Measurements from ENCODE around the gene TMEM258. TPM values are rescaled to one million over a fixed set of nuclear protein-coding genes. Genes with fewer than 3 reads are reported as not detected.
A peak's percentile ranks its signal among the peaks of the same experiment; 100 is the strongest.

Gene TMEM258
- 10 to 100 TPM; 33.6 to 42.8 (median 36.6) TPM for total RNA-seq

DNA sequence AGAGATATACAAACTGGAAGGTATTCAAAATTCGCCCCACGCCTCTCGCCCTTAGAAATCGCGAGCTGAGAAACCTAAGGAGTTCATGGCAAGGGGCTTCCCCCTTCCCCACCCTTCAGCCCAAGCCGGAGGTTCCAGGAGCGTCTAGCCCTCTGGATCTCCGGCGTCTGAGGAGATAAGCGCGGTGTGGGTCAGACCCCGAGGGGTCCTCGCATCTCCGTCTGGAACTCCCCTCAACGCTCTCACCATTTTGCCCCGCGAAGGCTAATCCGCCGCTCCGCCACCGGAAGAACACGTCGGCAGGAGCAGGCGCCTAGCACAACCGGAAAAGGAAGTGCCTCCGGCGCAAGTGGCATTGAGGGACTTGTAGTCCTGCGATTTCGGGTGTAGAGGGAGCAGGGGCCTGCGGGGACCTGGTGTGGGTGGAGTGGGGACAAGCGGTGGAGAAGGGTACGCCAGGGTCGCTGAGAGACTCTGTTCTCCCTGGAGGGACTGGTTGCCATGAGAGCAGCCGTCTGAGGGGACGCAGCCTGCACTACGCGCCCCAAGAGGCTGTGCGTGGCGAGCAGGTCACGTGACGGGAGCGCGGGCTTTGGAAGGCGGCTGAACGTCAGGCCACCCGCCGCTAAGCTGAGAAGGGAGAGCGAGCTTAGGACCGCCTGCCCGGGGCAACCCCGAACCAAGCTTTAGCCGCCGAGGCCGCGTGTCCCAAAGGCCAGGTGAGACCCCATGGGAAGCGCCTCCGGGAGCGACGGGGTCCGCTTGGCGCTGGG lies at the start of gene TMEM258, which contains the start of gene FEN1:
Gene TMEM258, minus strand, starts transcription at position 290 of the 773 bp plus-strand sequence. Its CDS starts 41 bp downstream, at position 249.
Gene FEN1, plus strand, starts transcription at position 602 of the 773 bp plus-strand sequence. CDS start 2,451 bp downstream, outside the sequence.
- intact Hi-C loops (cut with DNase I; ENCODE audit: low total_unique reads): loop anchor here (10.0 kb wide), 1 partner anchor 322 kb away; no protein-coding TSS in a partner anchor
- peak; percentile 86 to 98 for DNase-seq (ENCODE audit: low spot score in 2 of 2)
- peak within 1 kb of the TSS; percentile 77 for H3K4me3 ChIP-seq (ENCODE audit: low read depth, poor library complexity, severe bottlenecking)
- 0 to 1% methylated on average over 39 to 61 of the region's 61 CpGs for WGBS, 2 donors
- TF ChIP-seq CTCF (IDR thresholded peaks at IDR 0.05) (no peak), POLR2A (IDR thresholded peaks at IDR 0.05) (peak in 1 of 2 donors; percentile 55)

- intact Hi-C loops (cut with DNase I; ENCODE audit: low total_unique reads): no loop called here
- TF ChIP-seq CTCF (IDR thresholded peaks at IDR 0.05) (no peak), POLR2A (IDR thresholded peaks at IDR 0.05) (no peak)
- H3K4me3 ChIP-seq (ENCODE audit: low read depth, poor library complexity, severe bottlenecking): no peak overlapping the region
- DNase-seq (ENCODE audit: low spot score in 2 of 2): no peak
- WGBS, 2 donors: 88% methylated on average over 12 of the region's 12 CpGs
These were observed 49.5 kb upstream of the TMEM258 start for GRCh38 chr11:61841636-61842527.

- no peak for DNase-seq (ENCODE audit: low spot score in 2 of 2)
- TF ChIP-seq POLR2A (IDR thresholded peaks at IDR 0.05) (no peak), CTCF (IDR thresholded peaks at IDR 0.05) (no peak)
- H3K4me3 ChIP-seq (ENCODE audit: low read depth, poor library complexity, severe bottlenecking): no peak overlapping the region
- intact Hi-C loops (cut with DNase I; ENCODE audit: low total_unique reads): no loop called here
- WGBS, 2 donors: 92 to 94% methylated on average over 7 of the region's 7 CpGs
These were observed 48.0 kb upstream of the TMEM258 start for GRCh38 chr11:61840371-61840770.

DNA sequence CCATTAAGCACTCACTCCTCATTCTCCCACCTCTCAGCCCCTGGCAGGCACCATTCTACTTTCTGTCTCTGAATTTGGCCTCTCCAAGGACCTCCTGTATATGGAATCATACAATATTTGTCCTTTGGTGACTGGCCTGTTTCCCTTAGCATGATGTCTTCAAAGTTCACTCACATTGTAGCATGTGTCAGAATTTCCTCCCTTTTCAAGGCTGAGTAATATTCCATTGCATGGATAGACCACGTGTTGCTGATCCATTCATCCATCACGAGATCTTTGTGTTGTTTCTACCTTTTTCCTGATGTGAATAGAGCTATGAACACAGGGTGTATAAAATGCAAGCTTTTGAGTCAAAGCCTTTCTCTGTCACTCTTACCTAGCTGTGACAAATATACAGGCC lies 47.3 kb upstream of the TMEM258 start:
- 85 to 90% methylated on average over 2 of the region's 2 CpGs for WGBS, 2 donors
- TF ChIP-seq POLR2A (IDR thresholded peaks at IDR 0.05) (no peak), CTCF (IDR thresholded peaks at IDR 0.05) (no peak)
- no peak for DNase-seq (ENCODE audit: low spot score in 2 of 2)
- intact Hi-C loops (cut with DNase I; ENCODE audit: low total_unique reads): no loop called here
- no peak overlapping the region for H3K4me3 ChIP-seq (ENCODE audit: low read depth, poor library complexity, severe bottlenecking)

DNA sequence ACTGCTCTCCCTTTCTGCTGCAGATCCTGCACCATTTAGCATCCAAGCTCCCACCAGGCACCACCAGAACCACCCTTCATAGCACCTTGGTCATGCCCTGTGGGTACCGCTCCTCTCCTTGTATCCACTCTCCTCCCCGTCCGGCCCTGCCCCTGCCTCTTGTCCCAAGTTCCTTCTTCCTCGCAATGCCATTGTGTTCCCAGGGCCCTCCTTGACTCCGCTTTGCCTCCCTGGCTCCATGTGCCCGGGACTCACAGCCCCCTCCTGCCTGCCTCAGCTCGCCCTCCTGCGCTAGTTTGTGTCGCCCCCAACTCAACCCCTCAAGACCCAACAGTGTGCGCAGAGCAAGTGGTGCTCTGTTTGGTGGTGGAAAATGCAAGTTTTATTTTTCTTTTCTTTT lies 46.5 kb upstream of the TMEM258 start:
- no peak overlapping the region for H3K4me3 ChIP-seq (ENCODE audit: low read depth, poor library complexity, severe bottlenecking)
- WGBS, 2 donors: 85 to 92% methylated on average over 10 of the region's 10 CpGs
- TF ChIP-seq POLR2A (IDR thresholded peaks at IDR 0.05) (no peak), CTCF (IDR thresholded peaks at IDR 0.05) (no peak)
- no peak for DNase-seq (ENCODE audit: low spot score in 2 of 2)
- intact Hi-C loops (cut with DNase I; ENCODE audit: low total_unique reads): no loop called here
